MM.1S (cell line): Measurements from ENCODE around the gene COBLL1.

ENCODE experiments used
- EZH2 ChIP-seq: fragments of 300-600 bp; sonication (generic); optimal IDR thresholded peaks from 2 replicates; pipeline ENCODE3; 2017; ENCODE audit warnings: low read depth, mild to moderate bottlenecking, antibody characterized with exemption, low read length, mixed read lengths
- TF ChIP-seq, protein P1 (sequence below): fragments of 300-600 bp; sonication (generic); IDR thresholded peaks from 2 replicates; pipeline ENCODE4 v1.5.1; 2016; ENCODE audit warnings: antibody characterized with exemption, low read length, mixed read lengths

GRCh38 chr2:164764474-164764873 is 77.1 kb downstream of the COBLL1 start:
- TF ChIP-seq, protein P1, sequence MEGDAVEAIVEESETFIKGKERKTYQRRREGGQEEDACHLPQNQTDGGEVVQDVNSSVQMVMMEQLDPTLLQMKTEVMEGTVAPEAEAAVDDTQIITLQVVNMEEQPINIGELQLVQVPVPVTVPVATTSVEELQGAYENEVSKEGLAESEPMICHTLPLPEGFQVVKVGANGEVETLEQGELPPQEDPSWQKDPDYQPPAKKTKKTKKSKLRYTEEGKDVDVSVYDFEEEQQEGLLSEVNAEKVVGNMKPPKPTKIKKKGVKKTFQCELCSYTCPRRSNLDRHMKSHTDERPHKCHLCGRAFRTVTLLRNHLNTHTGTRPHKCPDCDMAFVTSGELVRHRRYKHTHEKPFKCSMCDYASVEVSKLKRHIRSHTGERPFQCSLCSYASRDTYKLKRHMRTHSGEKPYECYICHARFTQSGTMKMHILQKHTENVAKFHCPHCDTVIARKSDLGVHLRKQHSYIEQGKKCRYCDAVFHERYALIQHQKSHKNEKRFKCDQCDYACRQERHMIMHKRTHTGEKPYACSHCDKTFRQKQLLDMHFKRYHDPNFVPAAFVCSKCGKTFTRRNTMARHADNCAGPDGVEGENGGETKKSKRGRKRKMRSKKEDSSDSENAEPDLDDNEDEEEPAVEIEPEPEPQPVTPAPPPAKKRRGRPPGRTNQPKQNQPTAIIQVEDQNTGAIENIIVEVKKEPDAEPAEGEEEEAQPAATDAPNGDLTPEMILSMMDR: no peak
- TF ChIP-seq EZH2: no peak
